GM18861 (cell line): ENCODE measurements around the gene KCND3.

Experiments used
- ATAC-seq: cut with Tn5 transposase; IDR thresholded peaks from one replicate; pipeline ENCODE4 v1.9.1; 2021; ENCODE audit not compliant: unreplicated experiment

The KCND3 gene

DNA sequence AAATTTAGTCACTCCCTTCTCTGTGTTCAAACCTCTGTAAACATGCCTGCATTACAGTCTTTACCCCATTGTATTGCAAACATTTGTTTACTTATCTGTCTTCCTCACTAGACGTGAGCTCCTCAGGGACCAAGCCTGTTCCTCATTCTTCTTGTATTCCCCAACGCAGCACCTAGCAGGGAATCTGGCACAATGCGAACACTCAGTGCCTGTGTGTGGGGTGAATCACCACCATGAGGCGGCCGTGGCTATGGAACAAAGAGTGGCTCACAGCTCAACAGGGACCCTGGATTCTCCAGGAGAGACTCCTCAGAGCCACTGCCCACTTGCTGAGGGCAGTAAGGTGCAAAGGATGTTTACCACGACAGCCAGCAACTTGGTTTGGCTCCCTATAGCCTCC, 137.9 kb downstream of the KCND3 start:
- ATAC-seq: no peak

DNA sequence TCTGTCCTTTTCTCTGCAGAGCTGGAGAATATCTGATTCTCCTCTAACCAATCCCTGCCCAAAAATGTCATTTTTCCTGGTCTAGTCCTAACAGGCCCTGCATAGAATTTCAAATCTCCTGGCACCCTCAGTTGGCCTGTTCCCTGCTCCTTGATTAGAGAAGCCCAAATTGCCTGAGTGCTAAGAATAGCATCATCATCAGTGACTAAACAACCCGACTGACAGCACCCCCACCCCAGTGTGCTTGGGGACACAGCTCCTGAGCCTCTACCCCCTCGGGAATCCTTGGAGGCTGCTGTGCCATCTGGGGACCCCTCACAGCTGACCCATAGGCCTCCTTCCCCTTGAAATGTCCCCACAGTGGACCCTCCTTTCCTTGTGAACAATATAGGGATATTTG, 139.4 kb downstream of the KCND3 start:
- no peak for ATAC-seq

DNA sequence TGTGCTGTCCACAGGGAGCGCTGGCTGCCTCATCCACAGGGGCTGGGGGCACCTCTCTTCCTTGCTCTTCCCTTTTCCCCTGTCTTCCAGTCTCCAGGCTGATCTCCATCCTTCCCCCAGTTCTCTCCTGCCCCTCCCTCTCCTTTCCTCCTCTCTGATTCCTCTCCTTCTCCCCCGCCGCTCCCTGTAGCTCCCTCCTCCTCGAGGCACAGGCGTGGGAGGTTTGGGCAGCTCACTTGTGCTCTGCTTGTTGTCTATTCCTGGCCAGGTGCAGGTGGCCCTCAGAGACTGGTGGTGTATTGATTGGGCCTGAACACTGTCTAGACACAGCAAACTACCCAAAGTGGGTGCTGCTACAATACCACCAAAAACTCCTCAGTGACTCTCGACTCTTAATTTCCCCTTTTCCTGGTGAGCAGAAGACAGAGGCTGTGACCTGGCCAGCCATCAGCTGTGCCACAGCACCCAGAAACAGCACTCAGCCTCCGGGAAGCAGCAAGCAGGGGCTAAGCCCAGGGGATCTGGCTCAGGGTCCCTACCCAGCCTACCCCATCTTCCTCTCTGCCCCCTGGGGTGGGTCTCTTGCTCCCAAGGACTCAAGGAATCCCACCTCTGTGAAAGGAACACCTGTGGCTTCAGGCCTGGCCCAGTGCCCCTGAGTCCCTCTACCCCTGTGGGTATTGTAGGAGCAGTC, 140.5 kb downstream of the KCND3 start:
- no peak for ATAC-seq

GRCh38 chr1:111847466-111847865, 142.0 kb downstream of the KCND3 start:
- ATAC-seq: no peak

DNA sequence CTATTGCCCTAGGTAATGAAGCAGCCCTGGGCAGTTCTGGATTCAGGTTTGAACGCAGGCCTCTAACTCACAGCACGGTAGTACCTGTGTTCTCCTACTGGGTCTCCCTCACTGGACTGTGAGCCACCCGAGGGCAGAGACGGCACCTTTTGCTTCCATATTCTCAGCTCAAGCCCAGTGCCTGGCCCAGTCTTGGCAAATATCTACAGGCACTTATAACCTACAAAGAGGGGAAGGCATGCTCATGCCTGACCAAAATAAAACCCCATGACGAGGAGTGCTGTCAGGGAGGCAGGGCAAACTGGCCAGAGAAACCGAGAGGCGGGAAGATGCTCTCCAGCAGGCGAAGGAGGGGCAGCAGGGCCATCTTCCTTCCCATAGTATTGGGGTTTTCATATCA, 142.6 kb downstream of the KCND3 start:
- ATAC-seq: no peak

DNA sequence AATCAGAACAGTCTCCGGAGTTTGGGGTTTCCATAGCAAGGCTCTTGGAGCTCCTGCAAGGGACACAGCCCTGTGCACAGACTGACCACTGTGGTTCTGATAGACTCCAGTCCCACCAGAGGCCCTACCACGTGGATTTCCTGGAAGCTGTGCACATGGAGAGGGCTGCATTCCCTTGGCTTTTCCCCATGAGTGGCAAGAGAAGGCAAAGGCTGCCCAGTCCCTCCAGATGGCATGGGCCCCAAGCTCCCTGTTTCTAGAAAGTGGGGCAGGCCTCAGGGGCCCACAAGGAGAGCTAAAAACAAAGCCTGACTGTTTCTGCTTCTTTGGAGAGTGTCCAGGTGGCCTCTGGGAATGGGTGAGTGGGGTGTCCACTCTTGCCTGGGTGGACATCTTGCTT, 146.3 kb downstream of the KCND3 start:
- ATAC-seq: no peak

- ATAC-seq: no peak
Observed at GRCh38 chr1:111842411-111842810, 147.1 kb downstream of the KCND3 start.

DNA sequence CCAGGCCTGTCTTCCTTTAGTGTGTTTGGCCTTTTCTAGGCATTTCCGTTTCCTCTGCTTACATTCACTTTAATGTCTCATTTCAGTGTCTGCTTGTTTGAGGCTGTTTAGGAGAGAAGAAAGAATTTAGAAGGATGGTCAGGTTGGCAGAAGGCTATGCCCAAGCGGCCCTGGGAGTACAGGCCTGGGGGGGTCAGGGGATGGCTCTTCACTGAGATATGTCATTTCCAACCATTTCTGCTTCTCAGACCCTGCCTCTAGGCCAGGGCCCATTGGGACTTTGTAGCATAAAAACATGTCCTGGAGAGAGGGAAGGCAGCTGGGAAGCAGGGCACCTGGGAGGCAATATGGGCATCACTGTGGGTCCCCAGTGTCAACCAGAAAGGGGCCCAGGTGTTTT, 147.7 kb downstream of the KCND3 start:
- no peak for ATAC-seq

- no peak for ATAC-seq
Observed at GRCh38 chr1:111841189-111841588, 148.3 kb downstream of the KCND3 start.

DNA sequence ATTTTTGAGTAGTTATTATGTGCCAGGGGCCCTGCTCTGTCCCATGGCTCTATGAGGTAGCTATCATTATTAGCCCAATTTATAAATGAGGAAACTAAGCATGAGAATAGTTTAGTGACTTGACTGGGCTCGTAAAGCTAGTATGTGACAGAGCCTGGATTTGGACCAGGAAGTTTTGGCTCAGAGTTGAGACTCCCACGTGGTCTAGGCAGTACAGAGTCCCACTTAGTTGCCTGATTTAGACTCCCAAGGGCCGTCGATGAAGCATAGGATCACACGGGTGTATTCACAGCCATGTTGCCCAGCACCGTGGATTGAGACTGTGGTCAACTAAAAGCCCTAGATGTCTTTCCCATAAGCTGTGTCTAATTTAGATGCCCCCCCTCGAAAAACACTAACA, 152.1 kb downstream of the KCND3 start:
- no peak for ATAC-seq

DNA sequence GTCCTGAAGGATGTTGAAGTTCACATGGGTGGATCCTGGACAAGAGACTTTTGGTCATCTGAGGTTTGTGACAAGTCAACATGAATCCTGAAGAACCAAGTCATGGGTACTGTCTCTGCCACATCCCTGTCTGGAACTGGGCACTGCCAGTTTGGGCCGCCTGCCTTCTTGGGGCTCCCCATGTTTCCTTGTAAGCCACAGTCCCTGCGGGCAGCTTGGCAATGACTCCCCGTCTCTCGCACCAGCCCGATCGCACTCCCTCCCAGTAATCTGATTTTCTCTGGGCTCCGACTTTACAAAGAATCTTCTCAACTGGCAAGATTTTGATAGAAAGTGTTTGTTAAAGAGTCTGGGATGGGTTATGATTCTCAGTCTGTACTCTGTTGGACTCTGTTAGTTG, 153.4 kb downstream of the KCND3 start:
- no peak for ATAC-seq

DNA sequence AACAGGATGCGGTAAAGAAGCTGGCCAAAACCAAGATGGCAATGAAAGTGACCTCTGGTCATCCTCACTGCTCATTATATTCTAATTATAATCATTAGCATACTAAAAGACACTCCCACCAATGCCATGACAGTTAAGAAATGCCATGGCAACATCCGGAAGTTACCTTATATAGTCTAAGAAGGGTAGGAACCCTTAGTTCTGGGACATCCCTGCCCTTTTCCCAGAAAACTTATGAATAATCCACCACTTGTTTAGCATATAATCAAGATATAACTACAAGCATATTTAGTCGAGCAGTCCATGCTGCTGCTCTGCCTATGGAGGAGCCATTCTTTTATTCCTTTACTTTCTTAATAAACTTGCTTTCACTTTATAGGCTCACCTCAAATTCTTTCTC, 154.0 kb downstream of the KCND3 start:
- no peak for ATAC-seq

GRCh38 chr1:111834956-111835355, 154.5 kb downstream of the KCND3 start:
- ATAC-seq: no peak

- ATAC-seq: no peak
Observed at GRCh38 chr1:111833334-111833733, 156.1 kb downstream of the KCND3 start.

DNA sequence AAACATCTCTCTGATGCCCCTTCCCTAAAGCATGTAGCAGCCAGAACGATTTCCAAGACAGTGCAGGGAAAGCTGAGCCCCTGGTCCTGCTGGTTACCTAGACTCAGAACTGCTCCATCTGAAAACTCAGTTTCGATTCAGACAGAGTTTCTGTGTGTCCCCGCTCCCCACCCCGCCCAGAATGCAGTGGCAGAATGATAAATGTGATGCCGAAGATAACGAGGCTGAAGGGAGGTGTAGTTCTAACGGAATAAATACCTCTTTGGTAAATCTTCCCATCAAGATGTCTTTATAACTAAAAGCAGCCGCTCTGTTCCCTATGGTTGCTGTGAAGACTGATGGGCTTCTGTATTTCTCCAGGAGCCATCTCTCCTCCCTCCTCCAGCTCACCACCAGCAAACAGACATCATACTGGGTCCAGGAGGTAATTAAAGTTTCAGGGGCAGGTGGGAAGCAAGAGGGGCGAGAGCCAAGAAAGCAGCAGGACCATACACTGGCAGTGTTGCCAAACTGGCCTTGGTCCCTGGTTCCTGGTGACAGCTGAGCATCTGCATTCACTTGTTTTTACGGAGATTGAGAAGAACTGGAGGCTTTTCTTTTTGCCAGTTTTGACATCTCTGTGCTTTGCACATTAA, 156.8 kb downstream of the KCND3 start:
- ATAC-seq: no peak

DNA sequence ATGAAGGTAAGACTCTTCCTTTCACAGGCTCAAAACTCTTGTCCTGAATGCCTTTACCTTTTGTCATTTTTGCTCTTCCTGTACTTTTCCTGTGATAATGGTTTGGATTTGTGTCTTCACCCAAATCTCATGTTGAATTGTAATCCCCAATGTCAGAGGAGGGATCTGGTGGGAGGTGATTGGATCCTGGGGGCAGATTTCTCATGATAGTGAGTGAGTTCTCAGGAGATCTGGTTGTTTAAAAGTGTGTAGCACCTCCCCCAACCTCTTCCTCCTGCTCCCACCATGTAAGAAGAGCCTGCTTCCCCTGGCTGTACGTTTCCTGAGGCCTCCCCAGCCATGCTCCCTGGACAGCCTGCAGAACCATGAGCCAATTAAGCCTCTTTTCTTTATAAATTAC, 158.3 kb downstream of the KCND3 start:
- ATAC-seq: no peak

- no peak for ATAC-seq
Observed at GRCh38 chr1:111827946-111828345, 161.5 kb downstream of the KCND3 start.

GRCh38 chr1:111826278-111826677, 163.2 kb downstream of the KCND3 start:
- no peak for ATAC-seq

- ATAC-seq: no peak
Observed at GRCh38 chr1:111825217-111825616, 164.3 kb downstream of the KCND3 start.

- no peak for ATAC-seq
Observed at GRCh38 chr1:111822138-111822537, 167.3 kb downstream of the KCND3 start.

DNA sequence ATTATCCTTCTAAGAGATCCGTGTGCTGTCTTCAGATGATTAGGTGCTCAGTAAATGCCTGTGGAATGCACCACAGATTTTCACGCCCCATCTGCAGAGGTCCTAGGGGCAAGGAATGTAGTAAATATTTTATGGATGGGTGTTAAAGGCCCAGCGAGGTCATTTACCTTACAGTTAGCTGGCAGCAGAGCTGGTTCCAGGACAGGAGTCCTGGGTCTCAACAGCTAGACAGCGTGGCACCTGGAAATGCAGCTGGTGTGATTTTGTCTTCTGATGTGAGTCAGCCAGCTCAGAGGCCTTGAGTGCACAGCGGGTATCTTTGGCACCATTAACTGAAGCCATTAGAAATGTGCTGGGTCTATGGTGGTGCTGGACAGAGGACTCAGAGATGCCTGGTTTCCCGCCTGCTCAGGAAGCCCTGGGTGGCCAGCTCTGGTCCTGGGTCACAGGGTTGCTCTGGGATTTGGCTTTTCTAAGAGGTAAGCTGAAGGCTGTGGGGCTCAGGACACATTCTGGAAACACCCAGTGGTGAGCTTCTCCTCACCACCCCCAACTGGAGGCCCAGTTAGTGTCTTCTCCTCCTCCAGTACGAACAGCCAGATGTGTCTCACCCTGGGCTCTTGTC, 168.2 kb downstream of the KCND3 start:
- ATAC-seq: no peak

DNA sequence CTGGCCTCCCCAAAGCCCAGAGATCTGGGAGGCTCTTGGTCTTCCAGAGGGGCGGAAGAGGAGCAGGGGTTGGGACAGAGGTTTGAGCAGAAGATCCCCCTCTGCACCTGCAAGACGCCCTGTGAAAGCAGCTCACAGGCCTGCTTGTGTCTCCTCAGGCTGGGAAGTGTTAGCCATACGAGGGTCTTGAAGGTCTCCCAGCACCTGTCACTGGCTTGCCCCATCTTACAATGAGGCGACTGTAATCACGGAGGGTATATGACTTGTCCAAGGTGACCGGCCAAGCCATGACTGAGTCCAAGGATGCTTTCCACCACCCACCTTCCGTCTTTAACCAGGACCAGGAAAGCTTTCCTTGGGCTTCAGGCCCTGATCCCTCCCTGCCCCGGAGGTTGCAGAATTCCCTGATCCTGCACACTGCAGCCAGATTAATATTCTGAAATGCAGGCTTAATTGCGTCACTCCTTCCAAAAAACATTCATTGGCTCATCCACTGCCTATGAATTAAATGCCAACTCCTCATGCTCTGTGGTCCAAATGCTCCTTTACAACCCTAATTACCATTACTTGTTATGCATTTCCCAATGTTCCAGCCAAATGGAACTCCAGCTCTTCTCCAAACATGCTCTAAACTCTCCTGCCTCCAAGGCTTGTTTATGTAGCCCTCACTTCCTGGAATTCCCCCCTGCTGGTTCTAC, 169.8 kb downstream of the KCND3 start:
- no peak for ATAC-seq
